NK-92 (cell line): ENCODE results near the gene SASS6.
"Not testable (repeated sequence)": the region's sequence is repeated elsewhere in the genome, so short reads cannot be mapped to it uniquely, and the experiment has no call there.

Experiments
- DNase-seq: peaks from one replicate; lab custom pipeline; 2025; ENCODE audit not compliant: unreplicated experiment; lab: John Stamatoyannopoulos, UW

Gene SASS6

DNA sequence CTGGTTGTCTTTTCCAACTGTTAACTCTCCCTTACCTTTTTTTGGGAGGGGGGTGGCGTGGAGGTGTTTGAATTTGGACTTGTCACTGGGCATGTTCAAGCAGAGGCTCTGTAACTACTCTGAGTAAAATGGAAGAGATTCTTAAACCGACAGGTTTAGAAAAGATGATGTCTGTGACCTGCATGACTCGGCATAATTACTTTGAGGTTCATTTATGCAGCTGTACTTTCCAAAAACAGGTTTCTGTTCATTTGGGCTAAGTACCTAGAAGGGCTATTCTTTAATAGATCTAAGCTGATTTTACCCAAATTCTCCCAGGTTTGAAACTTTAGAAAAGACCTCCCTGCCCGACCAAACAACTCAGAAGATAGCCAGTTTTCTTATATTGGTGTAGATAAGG is 82.6 kb downstream of the SASS6 start:
- no peak for DNase-seq

DNA sequence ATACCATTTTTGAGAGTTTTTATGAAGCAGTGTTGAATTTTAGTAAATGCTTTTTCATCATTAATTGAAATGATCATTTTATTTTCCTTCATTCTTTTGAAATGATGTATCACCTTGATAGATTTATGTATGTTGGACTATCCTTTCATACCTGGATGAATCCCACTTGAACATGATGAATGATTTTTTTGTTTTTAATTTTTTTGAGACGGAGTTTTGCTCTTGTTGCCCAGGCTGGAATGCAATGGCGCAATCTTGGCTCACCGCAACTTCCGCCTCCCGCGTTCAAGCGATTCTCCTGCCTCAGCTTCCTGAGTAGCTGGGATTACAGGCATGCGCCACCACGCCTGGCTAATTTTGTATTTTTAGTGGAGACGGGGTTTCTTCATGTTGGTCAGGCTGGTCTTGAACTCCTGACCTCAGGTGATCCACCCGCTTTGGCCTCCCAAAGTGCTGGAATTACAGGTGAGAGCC is 85.5 kb downstream of the SASS6 start:
- DNase-seq = not testable (repeated sequence)

DNA sequence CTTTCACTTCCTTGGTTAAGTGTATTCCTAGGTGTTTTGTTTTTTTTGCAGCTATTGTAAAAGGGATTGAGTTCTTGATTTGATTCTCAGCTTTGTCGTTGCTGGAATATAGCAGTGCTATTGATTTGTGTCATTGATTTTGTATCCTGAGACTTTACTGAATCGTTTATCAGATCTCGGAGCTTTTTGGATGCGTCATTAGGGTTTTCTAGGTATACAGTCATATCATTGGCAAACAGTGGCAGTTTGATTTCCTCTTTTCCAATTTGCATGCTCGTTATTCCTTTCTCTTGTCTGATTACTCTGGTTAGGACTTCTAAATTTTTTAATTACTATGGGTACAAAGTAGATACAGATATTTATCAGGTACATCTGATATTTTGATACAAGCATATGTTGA is 87.5 kb downstream of the SASS6 start:
- no peak for DNase-seq

DNA sequence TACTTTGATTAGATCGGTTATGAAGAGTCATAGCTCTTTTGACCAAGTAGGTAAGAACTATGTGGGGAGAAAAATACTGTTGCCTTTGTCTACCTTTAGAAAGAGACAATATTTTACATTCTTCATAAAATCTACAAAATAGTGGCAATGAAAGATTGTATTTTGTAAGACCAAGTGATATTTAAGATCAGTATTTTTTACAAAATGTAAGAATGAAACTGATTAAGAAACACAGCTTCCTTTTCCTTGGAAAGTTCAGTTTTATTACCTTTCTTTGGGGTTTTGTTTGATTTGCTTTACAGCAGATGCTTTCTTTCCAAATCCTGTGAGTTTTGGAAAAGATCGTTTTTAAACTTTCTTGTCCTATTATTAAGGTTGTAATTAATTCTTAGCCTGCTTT is 93.1 kb downstream of the SASS6 start:
- DNase-seq = no peak

DNA sequence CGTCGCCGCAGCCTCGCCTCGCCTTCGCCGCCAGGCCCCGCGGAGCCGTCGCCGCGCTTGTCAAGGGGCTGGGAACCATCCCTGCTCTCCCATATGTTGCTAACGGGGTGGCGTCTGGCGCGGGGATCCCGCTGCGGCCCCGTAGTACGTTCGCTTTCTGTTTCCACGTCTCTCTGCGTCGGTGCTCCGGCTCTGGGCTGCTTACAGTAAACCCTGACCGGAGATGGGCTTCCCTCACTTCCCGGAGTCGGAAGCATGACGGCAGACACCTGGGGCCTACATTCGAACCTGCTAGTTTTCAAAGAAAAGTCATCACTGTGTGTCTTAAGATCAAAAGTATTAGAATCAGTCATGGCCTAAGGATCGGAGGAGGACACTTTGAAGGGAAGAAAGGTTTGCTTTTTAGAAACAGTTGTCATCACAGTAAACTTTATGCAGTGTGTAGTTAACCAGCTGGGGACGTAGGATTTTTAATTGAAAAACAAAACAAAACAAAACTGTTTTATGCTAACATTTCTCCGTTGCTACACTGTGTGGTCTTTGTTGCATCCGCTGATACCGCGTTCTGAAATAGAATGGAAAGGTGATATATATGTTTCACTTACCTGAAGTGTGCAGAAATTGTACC is 94.0 kb downstream of the SASS6 start:
- DNase-seq = no peak

DNA sequence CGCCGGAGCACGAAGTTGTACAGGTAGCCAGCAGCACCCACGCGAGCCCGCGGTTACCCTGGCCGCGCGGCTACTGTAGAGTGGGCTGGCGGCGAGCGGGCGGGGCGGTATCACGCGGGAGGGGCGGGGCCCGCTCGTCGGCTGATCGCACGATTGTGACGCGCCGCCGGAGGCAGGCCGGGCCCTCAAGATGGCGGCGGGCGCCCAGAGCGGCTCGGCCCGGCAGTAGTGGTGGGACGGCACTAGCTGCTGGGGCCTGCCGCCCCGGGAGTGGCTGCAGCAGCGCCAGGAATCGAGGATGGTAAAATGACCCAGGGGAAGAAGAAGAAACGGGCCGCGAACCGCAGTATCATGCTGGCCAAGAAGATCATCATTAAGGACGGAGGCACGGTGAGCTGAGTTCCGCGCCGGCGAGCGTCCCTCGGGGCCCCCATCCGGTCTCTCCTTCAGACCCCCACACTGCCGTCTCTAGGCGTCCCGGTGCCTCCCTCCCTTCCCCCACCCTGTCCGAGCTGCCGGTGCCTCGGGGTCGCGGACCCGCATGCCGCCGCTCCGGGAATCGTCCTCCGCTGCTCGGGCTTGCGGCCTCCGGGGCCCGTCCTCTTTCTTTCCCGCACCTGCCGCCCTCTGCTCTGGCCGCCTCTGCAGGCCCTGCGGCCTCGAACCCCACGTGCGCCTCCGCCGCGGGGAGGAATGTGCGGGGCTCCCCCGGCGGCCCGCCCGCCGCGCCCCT is 94.6 kb downstream of the SASS6 start:
- DNase-seq = peak; percentile 43

DNA sequence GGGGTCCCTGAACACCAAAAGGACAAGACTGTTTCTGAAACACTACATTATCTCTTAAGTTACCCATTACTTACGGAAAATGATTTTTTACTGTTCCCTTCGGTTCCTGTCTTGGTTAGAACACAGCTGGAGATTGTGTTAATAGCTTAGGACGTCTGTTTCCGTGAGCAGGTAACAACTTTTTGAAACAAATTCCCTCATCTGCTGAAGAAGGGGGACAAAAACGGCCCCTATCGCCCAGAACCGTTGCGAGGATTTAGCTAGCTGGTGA is 95.1 kb downstream of the SASS6 start:
- no peak for DNase-seq

DNA sequence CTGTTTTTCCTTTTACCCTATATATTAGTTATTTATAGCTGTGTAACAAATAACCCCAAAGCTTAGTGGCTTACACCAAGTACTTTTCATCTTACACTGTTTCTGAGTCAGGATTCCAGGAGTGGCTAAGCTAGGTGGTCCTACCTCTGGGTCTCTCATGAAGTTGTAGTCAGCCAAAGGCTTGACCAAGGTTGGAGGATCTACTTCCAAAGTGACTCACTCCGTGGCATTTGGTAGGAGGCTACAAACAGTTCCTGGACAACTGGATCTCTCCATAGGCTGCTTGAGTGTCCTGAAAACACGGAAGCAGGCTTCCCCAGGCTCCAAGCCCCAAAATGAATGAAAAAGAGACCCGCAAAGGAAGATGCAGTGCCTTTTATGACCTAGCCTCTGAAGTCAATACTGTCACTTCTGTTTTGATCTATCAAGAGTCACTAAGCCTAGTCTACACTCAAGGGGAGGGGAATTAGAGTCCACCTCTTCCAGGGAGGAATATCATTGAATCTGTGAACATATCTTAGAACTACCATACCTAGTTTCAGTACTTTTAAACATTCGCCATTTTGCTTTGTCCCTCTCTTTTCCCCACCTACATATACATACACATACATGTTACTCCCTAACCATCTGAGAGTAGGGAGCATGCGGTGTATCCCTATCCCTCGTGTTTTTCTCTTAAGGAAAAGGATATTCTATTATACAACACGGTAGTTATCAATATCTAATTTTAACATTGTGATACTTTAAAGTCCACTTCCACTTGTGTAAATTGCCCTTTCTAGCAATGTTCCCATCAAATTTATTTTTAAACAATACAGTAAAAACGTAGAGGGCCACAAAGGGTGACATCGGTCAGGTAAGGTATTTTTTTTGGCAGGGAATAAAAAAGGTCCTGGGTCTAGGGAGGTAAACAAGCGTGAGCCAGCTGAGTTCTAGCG is 95.7 kb downstream of the SASS6 start:
- no peak for DNase-seq

DNA sequence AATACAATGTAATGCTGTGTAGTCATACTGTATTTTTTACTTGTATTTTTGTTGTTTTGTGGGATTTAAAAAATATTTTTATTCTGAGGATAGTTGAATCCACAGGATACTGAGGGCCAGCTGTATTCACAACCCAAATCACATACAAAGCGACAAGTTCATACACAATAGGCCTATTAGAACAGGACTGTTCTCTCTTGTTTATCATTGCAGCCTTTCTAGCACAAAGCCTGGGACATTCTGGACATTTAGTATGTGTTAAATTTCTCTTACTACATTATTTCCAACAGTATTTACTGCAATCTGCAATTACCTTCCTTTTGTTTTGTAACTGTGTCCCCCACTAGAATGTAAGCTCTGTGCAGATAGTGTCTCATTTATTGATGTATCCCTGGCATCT is 97.5 kb downstream of the SASS6 start:
- DNase-seq = no peak

DNA sequence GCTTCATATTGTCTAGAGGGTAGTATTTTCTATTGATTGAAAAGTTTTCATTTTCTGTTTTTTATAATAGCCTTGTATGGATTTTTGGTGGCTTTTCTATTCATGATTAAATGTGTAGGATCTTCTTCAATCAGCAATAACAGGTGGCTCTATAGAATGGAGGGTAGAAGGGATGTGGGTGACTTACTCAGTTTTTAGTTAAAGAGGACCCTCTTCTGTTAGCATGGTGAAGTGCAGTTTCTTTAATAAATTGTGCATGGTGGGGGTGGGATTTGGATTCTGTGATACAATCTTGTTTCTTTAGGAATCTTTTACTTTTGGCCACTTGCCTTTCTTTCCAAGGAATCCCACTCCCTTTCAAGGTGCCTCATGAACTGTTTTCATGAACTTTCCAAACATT is 98.3 kb downstream of the SASS6 start:
- DNase-seq = no peak
